ENCODE results near the gene THAP6. TPM values are rescaled to one million over a fixed set of nuclear protein-coding genes. Genes with fewer than 3 reads are reported as not detected.
"Not testable (repeated sequence)": the region's sequence is repeated elsewhere in the genome, so short reads cannot be mapped to it uniquely, and the experiment has no call there.

THAP6 gene
- total RNA-seq, 4 donors from 2014 or later, result 11.0 to 21.2 (median 12.8) TPM

GRCh38 chr4:75497133-75497532 is 17.1 kb upstream of the THAP6 start:
- TF ChIP-seq EP300 (IDR thresholded peaks at IDR 0.05), result no peak
- TF ChIP-seq POLR2AphosphoS5 (IDR thresholded peaks at IDR 0.05), result no peak
- TF ChIP-seq CTCF (IDR thresholded peaks at IDR 0.05), result no peak
- TF ChIP-seq POLR2A (IDR thresholded peaks at IDR 0.05; ENCODE audit: low read depth), result no peak
- Histone ChIP-seq H3K4me1 (peaks cover 0 to 20% (median 15%) of the 10 kb centered on the region in 4 donors), H3K9me3 (no peaks in the 10 kb centered on the region), H3K4me3 (no peak overlapping the region), H3K27ac (replicated peaks in 1 of 4) (no peak overlapping the region), H3K36me3 (peaks cover 0 to 48% (median 17%) of the 10 kb centered on the region in 4 donors), H3K27me3 (no peaks in the 10 kb centered on the region)
- DNase-seq (ENCODE audit: extremely low spot score), result no peak
- intact Hi-C loops (cut with DNase I), result no loop called here
- 55% methylated on average over 5 of the region's 5 CpGs for WGBS

- intact Hi-C loops (cut with DNase I), result no loop called here
- no peak for DNase-seq (ENCODE audit: extremely low spot score)
- Histone ChIP-seq H3K27me3 (no peaks in the 10 kb centered on the region), H3K9me3 (no peaks in the 10 kb centered on the region), H3K36me3 (peaks cover 0 to 48% (median 18%) of the 10 kb centered on the region in 4 donors), H3K27ac (replicated peaks in 1 of 4) (no peak overlapping the region), H3K4me3 (no peak overlapping the region), H3K4me1 (peaks cover 0 to 20% (median 15%) of the 10 kb centered on the region in 4 donors)
- WGBS, result 86% methylated on average over 2 of the region's 2 CpGs
- TF ChIP-seq POLR2A (IDR thresholded peaks at IDR 0.05; ENCODE audit: low read depth), result no peak
- TF ChIP-seq CTCF (IDR thresholded peaks at IDR 0.05), result no peak
- TF ChIP-seq POLR2AphosphoS5 (IDR thresholded peaks at IDR 0.05), result no peak
- no peak for TF ChIP-seq EP300 (IDR thresholded peaks at IDR 0.05)
Measured at GRCh38 chr4:75498041-75498440, 16.2 kb upstream of the THAP6 start.

GRCh38 chr4:75499900-75500299 is 14.4 kb upstream of the THAP6 start:
- no peak overlapping the region for H3K27ac ChIP-seq (replicated peaks in 1 of 4)
- DNase-seq (ENCODE audit: extremely low spot score), result no peak
- peaks cover 0 to 11% (median 9%) of the 10 kb centered on the region in 4 donors for H3K4me1 ChIP-seq
- intact Hi-C loops (cut with DNase I), result no loop called here
- H3K9me3 ChIP-seq, result no peaks in the 10 kb centered on the region
- H3K4me3 ChIP-seq, result no peak overlapping the region
- TF ChIP-seq CTCF (IDR thresholded peaks at IDR 0.05) (no peak), POLR2A (IDR thresholded peaks at IDR 0.05; ENCODE audit: low read depth) (no peak)
- peaks cover 0 to 62% (median 25%) of the 10 kb centered on the region in 4 donors for H3K36me3 ChIP-seq
- 89% methylated on average over 2 of the region's 2 CpGs for WGBS
- H3K27me3 ChIP-seq, result no peaks in the 10 kb centered on the region

- intact Hi-C loops (cut with DNase I), result no loop called here
- H3K27me3 ChIP-seq, result no peaks in the 10 kb centered on the region
- H3K4me3 ChIP-seq, result no peak overlapping the region
- WGBS, result 97% methylated on average over 2 of the region's 2 CpGs
- H3K4me1 ChIP-seq, result peaks cover 0 to under 1% (median 0%) of the 10 kb centered on the region in 4 donors
- H3K27ac ChIP-seq (replicated peaks in 1 of 4), result no peak overlapping the region
- no peak for DNase-seq (ENCODE audit: extremely low spot score)
- peaks cover 0 to 68% (median 35%) of the 10 kb centered on the region in 4 donors for H3K36me3 ChIP-seq
- no peaks in the 10 kb centered on the region for H3K9me3 ChIP-seq
- no peak for TF ChIP-seq POLR2A (IDR thresholded peaks at IDR 0.05; ENCODE audit: low read depth)
- no peak for TF ChIP-seq CTCF (IDR thresholded peaks at IDR 0.05)
Measured at GRCh38 chr4:75502671-75503070, 11.6 kb upstream of the THAP6 start.

GRCh38 chr4:75505630-75506029 is 8.6 kb upstream of the THAP6 start:
- peaks cover 0 to 56% (median 30%) of the 10 kb centered on the region in 4 donors for H3K36me3 ChIP-seq
- no peak for DNase-seq (ENCODE audit: extremely low spot score)
- H3K4me3 ChIP-seq, result no peak overlapping the region
- no peaks in the 10 kb centered on the region for H3K9me3 ChIP-seq
- H3K27ac ChIP-seq (replicated peaks in 1 of 4), result no peak overlapping the region
- peaks cover 0 to 11% (median 10%) of the 10 kb centered on the region in 4 donors for H3K4me1 ChIP-seq
- H3K27me3 ChIP-seq, result no peaks in the 10 kb centered on the region
- 86% methylated on average over 2 of the region's 2 CpGs for WGBS
- no peak for TF ChIP-seq CTCF (IDR thresholded peaks at IDR 0.05)
- TF ChIP-seq POLR2A (IDR thresholded peaks at IDR 0.05; ENCODE audit: low read depth), result no peak
- TF ChIP-seq POLR2AphosphoS5 (IDR thresholded peaks at IDR 0.05), result no peak
- intact Hi-C loops (cut with DNase I), result no loop called here

GRCh38 chr4:75509592-75509991 is 4.7 kb upstream of the THAP6 start:
- H3K36me3 ChIP-seq, result peaks cover 0 to 20% (median 13%) of the 10 kb centered on the region in 4 donors
- H3K27me3 ChIP-seq; intact Hi-C loops (cut with DNase I); H3K4me3 ChIP-seq; H3K27ac ChIP-seq (replicated peaks in 1 of 4); DNase-seq (ENCODE audit: extremely low spot score); H3K9me3 ChIP-seq: not testable (repeated sequence)
- peaks cover 21 to 41% (median 39%) of the 10 kb centered on the region in 4 donors for H3K4me1 ChIP-seq
- WGBS, result 88% methylated on average over 4 of the region's 4 CpGs
